ENCODE data around the gene ETFB.

The ETFB gene

GRCh38 chr19:51359294-51359693 lies 6.9 kb downstream of the ETFB start (continued):
- TF ChIP-seq ZNF132 (tag by site-specific recombination; IDR thresholded peaks at IDR 0.05; ENCODE audit: borderline replicate concordance), result no peak

GRCh38 chr19:51357952-51358351 lies 8.2 kb downstream of the ETFB start:
- H3K36me3 ChIP-seq (ENCODE audit: control insufficient read depth in 2 of 2, insufficient read depth in 1 of 2, low read length in 2 of 2), result peaks cover 0 to 2% of the 10 kb centered on the region in 2 experiments; a peak in 2 of 3 replicates
- no peaks in the 10 kb centered on the region for H3K9me3 ChIP-seq (ENCODE audit: control insufficient read depth, insufficient read depth, low read depth, low read length)
- ChIA-PET POLR2A (no interaction called here), CTCF (interaction anchor here (0.6 kb wide), 2 partner anchors 114 to 152 kb away, joined by 3 to 4 read pairs; no protein-coding TSS in a partner anchor)
- H3K4me3 ChIP-seq (ENCODE audit: low read depth, low read length), result no peak overlapping the region
- TF ChIP-seq GLIS1 (tag by site-specific recombination; IDR thresholded peaks at IDR 0.05) (peak; percentile 75), ZNF248 (tag by site-specific recombination; IDR thresholded peaks at IDR 0.05) (no peak), EGR2 (tag by site-specific recombination; IDR thresholded peaks at IDR 0.05; ENCODE audit: low read depth) (peak; percentile 31; the same call in 1 of the 2 replicates), KLF1 (tag by site-specific recombination; IDR thresholded peaks at IDR 0.05) (0 out of 2 replicates have a peak, but pooled peaks have one; percentile 18), MZF1 (tag by site-specific recombination; IDR thresholded peaks at IDR 0.05; ENCODE audit: borderline replicate concordance) (no peak), ZNF10 (tag by site-specific recombination; IDR thresholded peaks at IDR 0.05) (no peak)
- H3K27ac ChIP-seq (ENCODE audit: extremely low read depth, low read depth, low read length), result no peak overlapping the region
- peaks cover 17% of the 10 kb centered on the region for H3K4me1 ChIP-seq (ENCODE audit: control insufficient read depth, insufficient read depth, low read length)

GRCh38 chr19:51356159-51356801 lies 9.9 kb downstream of the ETFB start:
- TF ChIP-seq ZNF510 (tag by site-specific recombination; IDR thresholded peaks at IDR 0.05; ENCODE audit: insufficient replicate concordance) (no peak), OSR2 (tag by site-specific recombination; IDR thresholded peaks at IDR 0.05) (no peak), ZFHX2 (tag by site-specific recombination; conservative IDR thresholded peaks at IDR 0.05) (no peak)
- CTCF ChIA-PET, result interaction anchor here (0.6 kb wide), 1 partner anchor 972 kb away, joined by 3 read pairs; no protein-coding TSS in a partner anchor
- POLR2A ChIA-PET, result interaction anchor here (1.2 to 1.3 kb wide), 2 partner anchors 12 to 17 kb away, joined by 4 to 5 read pairs; partner anchors contain the start of gene CLDND2
- Histone ChIP-seq H3K36me3 (ENCODE audit: control insufficient read depth in 2 of 2, insufficient read depth in 1 of 2, low read length in 2 of 2) (peaks cover 5 to 16% of the 10 kb centered on the region in 2 experiments; a peak in 2 of 3 replicates), H3K9me3 (ENCODE audit: control insufficient read depth, insufficient read depth, low read depth, low read length) (no peaks in the 10 kb centered on the region), H3K27ac (ENCODE audit: extremely low read depth, low read depth, low read length) (no peak overlapping the region), H3K4me3 (ENCODE audit: low read depth, low read length) (no peak overlapping the region), H3K4me1 (ENCODE audit: control insufficient read depth, insufficient read depth, low read length) (peaks cover 14% of the 10 kb centered on the region)

- H3K4me3 ChIP-seq (ENCODE audit: low read depth, low read length), result no peak overlapping the region
Measured at GRCh38 chr19:51354742-51355148, 11.4 kb downstream of the ETFB start.

More at GRCh38 chr19:51354742-51355148, 11.4 kb downstream of the ETFB start:
- Histone ChIP-seq H3K9me3 (ENCODE audit: control insufficient read depth, insufficient read depth, low read depth, low read length) (no peaks in the 10 kb centered on the region), H3K27ac (ENCODE audit: extremely low read depth, low read depth, low read length) (no peak overlapping the region), H3K36me3 (ENCODE audit: control insufficient read depth in 2 of 2, insufficient read depth in 1 of 2, low read length in 2 of 2) (peaks cover 5 to 25% of the 10 kb centered on the region in 2 experiments; a peak in 2 of 3 replicates), H3K4me1 (ENCODE audit: control insufficient read depth, insufficient read depth, low read length) (peaks cover 14% of the 10 kb centered on the region)
- POLR2A ChIA-PET, result interaction anchor here (0.6 to 1.5 kb wide), 6 partner anchors 13 to 306 kb away, joined by 3 to 9 read pairs (median 5); partner anchors contain the start of gene VSIG10L
- CTCF ChIA-PET, result interaction anchor here (0.6 to 1.7 kb wide), 3 partner anchors 8 to 196 kb away, joined by 3 to 6 read pairs (median 5); no protein-coding TSS in a partner anchor
- no peak for TF ChIP-seq ZBTB7A (tag by site-specific recombination; IDR thresholded peaks at IDR 0.05; ENCODE audit: low read depth)
- no peak for TF ChIP-seq SCRT1 (tag by site-specific recombination; IDR thresholded peaks at IDR 0.05; ENCODE audit: borderline replicate concordance)
- peak; percentile 37 for TF ChIP-seq SP2 (tag by site-specific recombination; IDR thresholded peaks at IDR 0.05)
- TF ChIP-seq ZBTB21 (tag by site-specific recombination; IDR thresholded peaks at IDR 0.05), result no peak
- TF ChIP-seq ZBTB8A (tag by site-specific recombination; IDR thresholded peaks at IDR 0.05), result peak; percentile 80
- TF ChIP-seq PRDM6 (tag by site-specific recombination; IDR thresholded peaks at IDR 0.05), result no peak
- TF ChIP-seq ZNF335 (tag by site-specific recombination; conservative IDR thresholded peaks at IDR 0.05), result peak; percentile 85
- TF ChIP-seq ZNF292 (tag by site-specific recombination; IDR thresholded peaks at IDR 0.05; ENCODE audit: borderline replicate concordance, low read depth), result no peak
- TF ChIP-seq ZNF169 (tag by site-specific recombination; IDR thresholded peaks at IDR 0.05), result no peak

Data from HEK293 (cell line).